ENCODE data around the gene HOPX.
"Not testable (repeated sequence)": the region's sequence is repeated elsewhere in the genome, so short reads cannot be mapped to it uniquely, and the experiment has no call there.

The HOPX gene

DNA sequence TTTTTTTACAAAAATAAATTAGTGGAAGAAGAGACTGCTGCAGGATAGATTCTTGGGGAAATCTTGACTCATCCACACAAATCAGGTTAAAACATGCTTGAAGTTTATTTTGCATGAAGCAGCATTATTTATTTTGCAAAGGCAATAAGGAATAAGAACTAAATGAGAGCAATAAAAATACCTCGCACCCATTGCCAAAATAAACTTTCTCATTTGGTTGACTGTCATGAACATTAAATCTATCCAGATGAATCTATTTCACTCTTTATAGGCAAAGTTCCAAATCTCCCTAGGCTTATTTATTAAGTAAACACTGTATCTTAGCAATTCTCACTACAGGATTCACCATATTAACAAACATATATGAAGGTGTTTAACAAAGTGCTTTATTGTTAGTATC, 58.9 kb downstream of the HOPX start:
- DNase-seq: no peak

DNA sequence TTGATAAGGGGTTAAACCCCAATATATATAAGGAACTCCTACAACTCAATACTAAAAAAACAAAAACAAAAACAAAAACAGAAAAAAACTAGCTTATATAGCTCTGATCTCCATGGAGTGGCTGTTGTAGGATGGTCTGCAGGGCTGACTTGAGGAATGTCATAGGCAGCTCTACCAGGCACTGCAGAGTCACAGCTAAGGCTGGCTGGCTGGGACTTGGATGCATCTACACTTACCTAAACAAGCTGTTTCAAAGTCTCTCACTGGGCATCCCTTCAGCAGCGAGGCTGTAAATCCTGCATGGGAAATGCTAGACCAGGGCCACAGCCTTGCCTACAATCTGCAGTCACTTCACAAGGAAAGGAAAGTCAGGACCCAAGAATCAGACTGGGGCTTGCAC, 61.3 kb downstream of the HOPX start:
- DNase-seq: no peak

DNA sequence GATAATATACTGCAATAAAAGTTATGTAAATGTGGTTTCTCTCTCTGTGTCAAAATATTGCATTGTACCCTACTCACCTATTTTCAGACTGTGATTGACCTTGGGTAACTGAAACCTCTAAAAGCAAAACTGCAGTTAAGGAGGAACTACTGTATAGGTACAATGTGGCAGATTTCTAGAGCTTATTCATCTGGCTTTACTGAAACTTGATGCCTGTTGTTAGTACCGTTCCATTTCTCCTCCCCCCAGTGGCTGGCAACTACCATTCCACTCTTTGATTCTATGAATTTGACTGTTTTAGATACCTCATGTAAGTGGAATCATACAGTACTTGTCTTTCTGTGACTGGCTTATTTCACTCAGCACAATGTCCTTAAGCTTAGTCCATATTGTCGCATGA, 61.9 kb downstream of the HOPX start:
- DNase-seq: no peak

DNA sequence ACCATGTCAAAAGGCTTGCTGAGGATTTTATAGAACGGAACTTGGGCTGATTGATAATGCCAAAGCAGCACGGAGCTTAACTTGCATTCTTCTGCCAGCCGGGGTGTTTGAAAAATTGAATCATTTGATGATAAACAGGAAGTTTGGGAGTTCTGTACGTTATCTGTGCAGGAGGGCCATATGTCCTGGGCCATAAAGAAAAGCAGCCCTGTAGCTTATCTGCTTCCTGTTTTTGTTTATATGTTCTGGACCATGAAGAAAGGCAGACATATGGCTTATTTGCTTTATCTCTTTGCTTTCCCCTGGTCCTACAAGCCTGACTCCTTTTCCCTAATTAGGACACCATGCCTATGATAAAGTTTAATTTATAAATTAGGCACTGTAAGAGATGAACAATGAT, 62.4 kb downstream of the HOPX start:
- DNase-seq: no peak

DNA sequence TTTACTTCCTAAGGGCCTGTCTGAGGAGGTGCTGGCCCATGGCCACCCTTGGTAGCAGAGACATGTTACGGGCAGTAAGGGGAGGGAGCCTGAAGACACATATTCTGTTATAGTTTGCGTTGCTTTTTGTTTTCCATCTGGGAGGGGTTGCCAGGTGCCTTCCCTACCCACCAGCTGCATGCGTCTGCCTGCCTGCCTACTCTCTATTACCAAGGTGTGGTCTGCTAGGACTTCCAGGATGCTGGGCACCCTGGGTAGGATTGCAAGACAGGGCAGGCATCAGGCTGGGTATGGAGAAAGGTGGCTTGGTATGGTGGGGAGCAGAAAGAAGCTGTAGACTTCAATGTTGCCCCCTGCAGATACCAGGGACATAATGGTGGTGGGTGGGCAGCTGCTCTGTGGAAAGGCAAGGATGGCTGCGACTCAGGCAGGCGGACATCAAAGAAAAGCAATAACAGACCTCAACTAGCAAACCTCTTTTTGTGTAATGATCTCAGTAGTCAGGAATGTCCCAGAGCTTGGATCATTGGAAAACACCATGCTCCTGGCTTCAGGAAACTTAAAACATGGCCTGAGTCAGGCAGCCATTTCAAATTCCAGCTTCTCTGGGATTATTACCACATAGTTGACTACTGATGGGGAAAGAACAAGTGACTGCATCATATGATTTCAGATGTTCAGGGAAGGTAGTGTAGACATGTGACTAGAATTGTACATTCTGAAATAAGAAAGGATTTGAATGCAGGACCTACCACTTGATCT, 67.8 kb downstream of the HOPX start:
- no peak for DNase-seq

DNA sequence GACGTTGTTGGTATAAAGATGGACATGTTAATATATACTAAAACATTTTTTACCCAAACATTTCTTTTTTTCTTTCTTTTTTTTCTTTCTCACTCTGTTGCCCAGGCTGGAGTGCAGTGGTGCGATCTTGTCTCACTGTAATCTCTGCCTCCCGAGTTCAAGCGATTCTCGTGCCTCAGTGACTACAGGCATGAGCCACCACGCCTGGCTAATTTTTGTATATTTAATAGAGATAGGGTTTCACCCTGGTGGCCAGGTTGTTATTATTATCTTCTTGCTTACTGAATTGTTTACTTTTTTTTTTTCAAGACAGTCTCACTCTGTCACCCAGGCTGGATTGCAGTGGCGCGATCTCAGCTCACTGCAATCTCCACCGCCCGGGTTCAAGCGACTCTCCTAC, 68.8 kb downstream of the HOPX start:
- no peak for DNase-seq

DNA sequence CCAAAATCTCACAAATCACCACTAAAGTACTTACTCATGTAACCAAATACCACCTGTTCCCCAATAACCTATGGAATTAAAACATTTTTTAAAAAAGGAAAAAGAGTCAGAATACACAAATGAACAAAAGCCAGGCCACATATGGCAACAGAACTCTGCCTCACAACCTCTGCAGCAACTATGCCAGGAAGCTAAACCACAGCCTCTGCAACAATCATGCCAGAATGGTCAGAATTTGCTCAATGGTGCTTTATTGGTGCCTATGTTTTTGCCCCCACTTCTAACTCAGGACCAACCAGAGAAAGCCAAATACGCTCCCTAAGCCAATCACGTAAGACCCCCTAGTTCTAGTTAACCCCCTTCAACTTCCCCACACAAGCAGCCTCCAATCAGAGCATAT, 69.6 kb downstream of the HOPX start:
- no peak for DNase-seq

- DNase-seq: not testable (repeated sequence)
Measured at GRCh38 chr4:56610170-56610569, 70.9 kb downstream of the HOPX start.

DNA sequence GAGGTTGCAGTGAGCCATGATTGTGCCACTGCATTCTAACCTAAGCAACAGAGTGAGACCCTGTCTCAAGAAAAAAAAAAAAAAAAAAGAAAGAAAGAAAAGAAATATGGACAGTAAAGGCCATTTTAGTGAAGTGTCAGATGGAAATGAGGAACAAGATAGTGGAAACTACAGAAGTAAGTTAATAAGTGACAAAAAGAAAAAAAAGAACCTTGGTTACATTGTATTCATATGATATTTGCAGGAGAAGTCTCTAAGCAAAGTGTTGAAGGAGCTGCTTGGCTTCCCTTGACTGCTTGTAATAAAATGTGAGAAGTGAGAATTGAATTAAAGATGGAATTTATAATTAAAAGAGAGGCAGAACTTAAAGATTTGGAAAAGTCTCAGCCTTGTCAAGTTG, 73.2 kb downstream of the HOPX start:
- DNase-seq: no peak

DNA sequence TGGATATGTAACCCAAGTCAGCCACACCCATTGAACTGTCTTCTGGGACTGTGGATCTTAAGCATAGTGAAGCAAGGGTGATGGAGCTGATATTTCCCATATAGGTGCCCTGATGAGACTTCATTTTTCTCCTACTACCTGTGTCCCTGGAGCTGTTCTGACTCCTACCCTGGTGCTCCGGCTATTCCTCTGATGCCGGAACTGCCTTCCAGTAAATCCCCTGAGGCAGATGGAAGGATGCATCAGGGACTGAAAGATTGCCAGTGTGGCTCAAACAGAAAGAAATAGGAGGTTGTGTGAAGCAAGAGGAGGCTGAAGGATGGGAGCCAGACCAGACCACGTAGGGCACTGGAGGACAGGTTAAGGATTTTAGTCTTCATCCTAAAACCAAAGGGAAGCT, 74.7 kb downstream of the HOPX start:
- no peak for DNase-seq

DNA sequence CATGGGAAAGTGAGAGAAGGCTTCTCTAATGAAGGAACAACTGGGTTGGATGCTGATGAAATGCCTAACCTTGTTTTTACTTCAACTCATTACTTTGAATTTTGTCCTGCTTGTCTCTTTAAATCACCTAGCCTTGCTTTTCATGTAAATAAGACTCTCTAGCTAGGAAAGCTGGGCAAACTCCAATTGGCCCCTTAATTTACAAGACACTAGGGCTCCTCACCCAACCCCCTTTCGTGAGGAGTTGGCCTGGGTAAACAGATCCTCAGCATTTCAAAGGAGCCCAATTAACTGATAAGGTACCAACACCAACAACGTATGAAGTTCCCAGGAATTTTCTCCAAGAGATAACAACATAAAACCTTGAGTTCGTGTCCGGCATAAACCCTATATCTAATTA, 75.6 kb downstream of the HOPX start:
- DNase-seq: not testable (repeated sequence)

- DNase-seq: no peak
Measured at GRCh38 chr4:56603297-56603696, 77.8 kb downstream of the HOPX start.
